ENCODE data around the gene TRIM66.

DNA sequence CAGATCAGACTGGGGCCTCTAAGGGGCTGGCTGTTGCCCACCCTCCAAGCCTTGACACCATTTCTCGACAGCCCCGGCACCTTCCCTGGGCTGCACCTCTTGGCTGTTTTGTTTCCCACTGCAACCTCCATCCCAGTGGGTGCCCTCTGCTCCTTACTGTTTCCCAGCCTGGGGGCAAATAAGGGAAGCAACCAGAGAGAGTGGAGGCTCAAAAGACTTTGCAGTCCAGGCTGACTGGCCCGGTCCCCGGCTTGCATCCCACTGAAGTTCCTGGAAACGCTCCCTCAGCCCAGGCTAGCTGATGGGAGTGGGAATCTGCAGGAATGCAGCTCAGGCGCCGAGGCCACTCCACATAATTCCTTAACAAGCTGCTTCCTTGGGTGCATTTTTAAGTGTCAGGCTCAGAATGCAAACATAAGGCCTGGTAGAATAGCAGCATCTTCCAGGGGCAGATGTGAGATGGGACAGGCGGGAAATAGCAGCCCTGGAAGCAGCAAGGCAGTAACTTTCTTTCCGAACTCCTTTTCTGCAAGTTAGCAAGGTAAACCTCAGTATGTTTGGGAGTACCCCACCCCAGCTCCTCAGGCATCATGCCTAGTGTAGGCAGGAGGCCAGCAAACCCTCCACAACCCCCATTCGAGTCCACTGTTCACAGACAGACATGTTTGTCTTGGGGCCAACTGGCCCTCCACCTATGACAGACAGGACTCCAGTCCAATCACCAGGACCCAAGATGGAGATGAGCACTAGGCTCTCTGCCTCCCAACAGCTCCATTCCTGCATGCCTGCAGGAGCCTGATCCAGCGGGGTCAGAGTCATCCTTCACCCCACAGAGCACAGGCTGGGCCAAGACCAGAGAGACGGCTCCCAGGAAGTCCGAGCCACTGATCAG lies 39.4 kb upstream of the TRIM66 start:
- TF ChIP-seq POLR2A (IDR thresholded peaks at IDR 0.05; ENCODE audit: low read length) (no peak), GATA1 (IDR thresholded peaks at IDR 0.05; ENCODE audit: low read depth, low read length) (no peak)
